Smooth muscle cell (in vitro differentiated cells): ENCODE measurements around the gene ZNF181. TPM values are rescaled to one million over a fixed set of nuclear protein-coding genes. Genes with fewer than 3 reads are reported as not detected.

Experiments used
- DNase-seq: peaks from one replicate; lab custom pipeline; 2025; ENCODE audit not compliant: unreplicated experiment; lab: John Stamatoyannopoulos, UW
- H2AFZ ChIP-seq: fragments of 200-600 bp; sonication (generic); 2 replicates; pipeline ENCODE4 v1.6.0; 2016; ENCODE audit warnings: antibody characterized with exemption, low read depth, mild to moderate bottlenecking
- H3F3A ChIP-seq: fragments of 200-600 bp; sonication (generic); 2 replicates; pipeline ENCODE4 v1.6.0; 2017; ENCODE audit warnings: antibody characterized with exemption, low read depth
- H3K27ac ChIP-seq: fragments of 200-600 bp; sonication (generic); 2 replicates; pipeline ENCODE4 v1.5.1; 2016; ENCODE audit warnings: low read depth, mild to moderate bottlenecking
- H3K27me3 ChIP-seq: fragments of 200-600 bp; sonication (generic); 2 replicates; pipeline ENCODE4 v1.6.1; 2016; ENCODE audit warnings: low read depth, mild to moderate bottlenecking
- H3K36me3 ChIP-seq: fragments of 200-600 bp; sonication (generic); 2 replicates; pipeline ENCODE4 v1.5.1; 2016; ENCODE audit warnings: low read depth
- H3K4me1 ChIP-seq: fragments of 200-600 bp; sonication (generic); 2 replicates; pipeline ENCODE4 v1.5.1; 2016; ENCODE audit warnings: low read depth
- H3K4me2 ChIP-seq: fragments of 200-600 bp; sonication (generic); 2 replicates; pipeline ENCODE4 v1.6.0; 2016; ENCODE audit warnings: mild to moderate bottlenecking
- H3K4me3 ChIP-seq: fragments of 200-600 bp; sonication (generic); 2 replicates; pipeline ENCODE4 v1.5.1; 2016; ENCODE audit warnings: mild to moderate bottlenecking
- H3K79me2 ChIP-seq: fragments of 200-600 bp; sonication (generic); 2 replicates; pipeline ENCODE4 v1.6.0; 2016; ENCODE audit warnings: low read depth, mild to moderate bottlenecking
- H3K9ac ChIP-seq: fragments of 200-600 bp; sonication (generic); 2 replicates; pipeline ENCODE4 v1.6.0; 2016; ENCODE audit warnings: low read depth
- H3K9me3 ChIP-seq: fragments of 200-600 bp; sonication (generic); replicated peaks from 2 replicates; pipeline ENCODE4 v1.5.1; 2016; ENCODE audit warnings: low read depth
- H4K20me1 ChIP-seq: fragments of 200-600 bp; sonication (generic); 2 replicates; pipeline ENCODE4 v1.6.0; 2016; ENCODE audit warnings: low read depth
- CTCF ChIP-seq: fragments of 200-600 bp; sonication (generic); IDR thresholded peaks from 2 replicates; pipeline ENCODE4 v1.5.1; 2017; ENCODE audit warnings: borderline replicate concordance, mild to moderate bottlenecking, antibody characterized with exemption; ENCODE audit not compliant: insufficient read depth, poor library complexity, severe bottlenecking
- WGBS: methylation state at CpG from one replicate; pipeline ENCODE4 v1.1.7; 2016; ENCODE audit warnings: low lambda C conversion rate; 5-methylcytosine and 5-hydroxymethylcytosine counted together
- polyA plus RNA-seq: library from polyadenylated mRNA; unstranded; fragments of >200 nt; fragmentation: Nextera tagmentation; extraction: Ambion mirVana; gene quantifications from 2 replicates; pipeline ENCODE4 v1.2.1, GENCODE V29; 2016
- total RNA-seq: library from RNA; depleted of rRNA; stranded (reverse); fragments of >200 nt; gene quantifications from 2 replicates; pipeline ENCODE4 v1.2.3, GENCODE V29; 2014

ZNF181 gene
- total and polyA plus RNA-seq, 2 experiments from 2014 or later, result 4.1 to 9.7 TPM

GRCh38 chr19:34794066-34794960, 60.3 kb downstream of the ZNF181 start:
- H3K4me2 ChIP-seq, result no peak overlapping the region
- no peaks in the 10 kb centered on the region for H3F3A ChIP-seq
- no peak for TF ChIP-seq CTCF

More at GRCh38 chr19:34794066-34794960, 60.3 kb downstream of the ZNF181 start:
- Histone ChIP-seq H3K27ac (no peak overlapping the region), H3K36me3 (no peaks in the 10 kb centered on the region), H3K9ac (no peak overlapping the region), H4K20me1 (no peaks in the 10 kb centered on the region), H3K27me3 (no peaks in the 10 kb centered on the region), H3K4me1 (no peaks in the 10 kb centered on the region), H3K4me3 (no peak overlapping the region), H2AFZ (no peak overlapping the region), H3K9me3 (no peaks in the 10 kb centered on the region), H3K79me2 (no peaks in the 10 kb centered on the region)
- no peak for DNase-seq
- whole genome bisulfite sequencing, result 68% methylated on average over 9 of the region's 9 CpGs

Other genes with a start within 250 kb of the ZNF181 start
- not detected in 2 replicates for gene SCGB2B2, start 57.1 kb upstream of the ZNF181 start, total RNA-seq
- gene SCGB2B2, start 57.1 kb upstream of the ZNF181 start, polyA plus RNA-seq, result 0.73 TPM in 1 of 2 replicates, not detected in the other
- 16.0 and 34.6 TPM in 2 replicates for gene ZNF302, start 56.6 kb upstream of the ZNF181 start, total RNA-seq
- gene ZNF302, start 56.6 kb upstream of the ZNF181 start, polyA plus RNA-seq, result 11.5 and 17.5 TPM in 2 replicates
- gene ZNF599, start 39.0 kb downstream of the ZNF181 start, total RNA-seq, result 5.5 and 7.7 TPM in 2 replicates
- 5.7 and 8.3 TPM in 2 replicates for gene ZNF599, start 39.0 kb downstream of the ZNF181 start, polyA plus RNA-seq
- 1.2 and 3.0 TPM in 2 replicates for gene ZNF30, start 192.7 kb downstream of the ZNF181 start, total RNA-seq
- 2.3 and 3.1 TPM in 2 replicates for gene ZNF30, start 192.7 kb downstream of the ZNF181 start, polyA plus RNA-seq
- 7.1 and 8.8 TPM in 2 replicates for gene ZNF792, start 230.0 kb downstream of the ZNF181 start, total RNA-seq
- gene ZNF792, start 230.0 kb downstream of the ZNF181 start, polyA plus RNA-seq, result 2.8 TPM in 2 replicates